H1 (cell line): Measurements from ENCODE around the gene LIPG. TPM values are rescaled to one million over a fixed set of nuclear protein-coding genes. Genes with fewer than 3 reads are reported as not detected.

Experiments
- CTCF ChIA-PET: fragments of 300-600 bp; sonication (Branson Sonifier 250); formaldehyde crosslinking; loops from one replicate; lab custom pipeline; 2021; ENCODE audit not compliant: partially characterized antibody; lab: Charles Lee
- POLR2A ChIA-PET: fragments of 300-600 bp; sonication (Branson Sonifier 250); formaldehyde crosslinking; loops from one replicate; lab custom pipeline; 2021; ENCODE audit warnings: inconsistent platforms; ENCODE audit not compliant: partially characterized antibody; lab: Charles Lee
- DNase-seq, 2 experiments: peaks; one replicate each; pipeline versions ENCODE4 v3.0.0 to v3.0.0-alpha.2; 2010 to 2022; ENCODE audit warnings: low spot score in 2 of 2, low read depth in 1 of 2, mixed read lengths in 1 of 2
- FAIRE-seq: peaks from 2 replicates; lab custom pipeline; 2011; peaks lifted over from hg19 to GRCh38; lab: Jason Lieb, UNC
- H2AFZ ChIP-seq: 2 replicates; pipeline ENCODE4 v1.8.1; 2012; ENCODE audit warnings: low read length, inconsistent platforms
- H2AK5ac ChIP-seq: 2 replicates; pipeline ENCODE4 v1.6.1; 2013; ENCODE audit warnings: low read depth, low read length
- H2BK120ac ChIP-seq: replicated peaks from 2 replicates; pipeline ENCODE3; 2013; ENCODE audit warnings: low read depth, low read length, inconsistent platforms
- H2BK12ac ChIP-seq: 2 replicates; pipeline ENCODE4 v1.6.1; 2013; ENCODE audit warnings: low read depth, low read length
- H2BK15ac ChIP-seq: 2 replicates; pipeline ENCODE4 v1.6.1; 2013; ENCODE audit warnings: low read length
- H2BK20ac ChIP-seq: 2 replicates; pipeline ENCODE4 v1.6.1; 2013; ENCODE audit warnings: low read length
- H2BK5ac ChIP-seq: 2 replicates; pipeline ENCODE4 v1.6.1; 2013; ENCODE audit warnings: low read depth, low read length
- H3K14ac ChIP-seq: 2 replicates; pipeline ENCODE4 v1.6.1; 2013; ENCODE audit warnings: inconsistent platforms; ENCODE audit not compliant: insufficient read length
- H3K18ac ChIP-seq: 2 replicates; pipeline ENCODE4 v1.6.1; 2013; ENCODE audit warnings: low read length; ENCODE audit errors: extremely low read depth
- H3K23ac ChIP-seq: 2 replicates; pipeline ENCODE4 v1.6.1; 2013; ENCODE audit warnings: inconsistent platforms; ENCODE audit not compliant: insufficient read length
- H3K23me2 ChIP-seq: 2 replicates; pipeline ENCODE4 v1.6.1; 2013; ENCODE audit warnings: low read depth, low read length
- H3K27ac ChIP-seq: 2 replicates; pipeline ENCODE4 v1.6.1; 2011; ENCODE audit warnings: low read depth, low read length, inconsistent platforms
- H3K27me3 ChIP-seq, 4 experiments: replicated peaks in 1 of 4; 1 replicate in 1 of 4; 2 replicates in 3 of 4; pipeline versions ENCODE4 v1.6.1 to v1.8.1; 2011 to 2013; ENCODE audit warnings: low read length in 3 of 4, mild to moderate bottlenecking in 3 of 4, inconsistent platforms in 2 of 4, mixed read lengths in 2 of 4, moderate library complexity in 1 of 4; ENCODE audit not compliant: control insufficient read depth in 3 of 4, insufficient read depth in 3 of 4; ENCODE audit errors: extremely low read depth in 1 of 4
- H3K36me3 ChIP-seq, 4 experiments: 2 replicates each; pipeline versions ENCODE4 v1.6.1 to v1.8.1; 2011 to 2013; ENCODE audit warnings: mild to moderate bottlenecking in 4 of 4, low read length in 3 of 4, moderate library complexity in 2 of 4, control low read depth in 1 of 4, inconsistent platforms in 1 of 4; ENCODE audit not compliant: insufficient read depth in 4 of 4, control insufficient read depth in 2 of 4
- H3K4ac ChIP-seq: replicated peaks from 2 replicates; pipeline ENCODE3; 2013; ENCODE audit warnings: low read length, low read depth, mixed read lengths, inconsistent platforms; ENCODE audit not compliant: insufficient read length
- H3K4me1 ChIP-seq, 4 experiments: replicated peaks in 1 of 4; 1 replicate in 1 of 4; 2 replicates in 3 of 4; pipeline versions ENCODE4 v1.6.1 to v1.8.1; 2011 to 2013; ENCODE audit warnings: low read length in 3 of 4, inconsistent platforms in 2 of 4, mixed read lengths in 1 of 4; ENCODE audit not compliant: insufficient read depth in 4 of 4, control insufficient read depth in 3 of 4
- H3K4me2 ChIP-seq, 2 experiments: 2 replicates each; pipeline versions ENCODE4 v1.6.1 to v1.8.1; 2011 to 2013; ENCODE audit warnings: low read depth in 2 of 2, low read length in 2 of 2, control low read depth in 1 of 2, inconsistent platforms in 1 of 2, mild to moderate bottlenecking in 1 of 2; ENCODE audit not compliant: insufficient read depth in 1 of 2
- H3K4me3 ChIP-seq, 4 experiments: fragments of 200-600, 300-600 bp in 1 of 4; sonication (generic), shearing (Covaris generic), sonication (Bioruptor Twin) in 1 of 4; 2 replicates each; pipeline versions ENCODE4 v1.5.1 to v1.8.1; 2011 to 2016; ENCODE audit warnings: low read length in 4 of 4, low read depth in 3 of 4, control low read depth in 2 of 4, inconsistent platforms in 2 of 4, mild to moderate bottlenecking in 2 of 4, mixed read lengths in 1 of 4, moderate library complexity in 1 of 4; ENCODE audit not compliant: insufficient read depth in 2 of 4; ENCODE audit errors: extremely low read depth in 1 of 4
- H3K56ac ChIP-seq: replicated peaks from 2 replicates; pipeline ENCODE3; 2013; ENCODE audit warnings: low read depth, mild to moderate bottlenecking, mixed read lengths, low read length, inconsistent platforms; ENCODE audit not compliant: insufficient read length
- H3K79me1 ChIP-seq: 2 replicates; pipeline ENCODE4 v1.6.1; 2013; ENCODE audit warnings: low read depth, low read length, control low read depth
- H3K79me2 ChIP-seq, 2 experiments: 2 replicates each; pipeline versions ENCODE4 v1.6.1 to v1.8.1; 2012 to 2013; ENCODE audit warnings: low read length in 2 of 2, mild to moderate bottlenecking in 2 of 2, inconsistent platforms in 1 of 2; ENCODE audit not compliant: insufficient read depth in 2 of 2, control insufficient read depth in 1 of 2
- H3K9ac ChIP-seq, 4 experiments: replicated peaks in 1 of 4; 1 replicate in 1 of 4; 2 replicates in 3 of 4; pipeline versions ENCODE4 v1.6.1 to v1.8.1; 2011 to 2013; ENCODE audit warnings: low read depth in 3 of 4, low read length in 3 of 4, control low read depth in 2 of 4, mild to moderate bottlenecking in 2 of 4, moderate library complexity in 2 of 4, inconsistent platforms in 1 of 4; ENCODE audit errors: extremely low read depth in 1 of 4
- H3K9me3 ChIP-seq, 2 experiments: 2 replicates each; pipeline versions ENCODE4 v1.6.1 to v1.8.1; 2012 to 2013; ENCODE audit warnings: mild to moderate bottlenecking in 2 of 2, moderate library complexity in 2 of 2, control low read depth in 1 of 2, inconsistent platforms in 1 of 2, low read depth in 1 of 2, low read length in 1 of 2, mixed read lengths in 1 of 2; ENCODE audit not compliant: insufficient read depth in 2 of 2
- H4K20me1 ChIP-seq, 2 experiments: replicated peaks in 1 of 2; 2 replicates each; pipeline versions ENCODE3 to v1.8.1; 2011 to 2013; ENCODE audit warnings: inconsistent platforms in 2 of 2, low read length in 2 of 2, mild to moderate bottlenecking in 1 of 2; ENCODE audit not compliant: insufficient read depth in 2 of 2, control insufficient read depth in 1 of 2
- H4K5ac ChIP-seq: 2 replicates; pipeline ENCODE4 v1.6.1; 2013; ENCODE audit warnings: low read length, low read depth, mixed read lengths, inconsistent platforms; ENCODE audit not compliant: insufficient read length
- H4K8ac ChIP-seq: 2 replicates; pipeline ENCODE4 v1.8.0; 2013; ENCODE audit warnings: mild to moderate bottlenecking, moderate library complexity, low read length, inconsistent platforms; ENCODE audit not compliant: insufficient read depth; ENCODE audit errors: extremely low read depth
- H4K91ac ChIP-seq: replicated peaks from 2 replicates; pipeline ENCODE3; 2013; ENCODE audit warnings: low read length, mixed read lengths, inconsistent platforms; ENCODE audit not compliant: insufficient read length
- SAP30 ChIP-seq: fragments of 300-600 bp; sonication (generic); IDR thresholded peaks from 2 replicates; pipeline ENCODE4 v1.7.1; 2012; ENCODE audit warnings: low read length, moderate library complexity, mild to moderate bottlenecking, inconsistent platforms; ENCODE audit not compliant: insufficient read depth, insufficient replicate concordance
- SP4 ChIP-seq: IDR thresholded peaks from 2 replicates; pipeline ENCODE4 v1.6.1; 2012; ENCODE audit warnings: low read length, inconsistent platforms
- TAF1 ChIP-seq: IDR thresholded peaks from 2 replicates; pipeline ENCODE4 v1.6.1; 2011; ENCODE audit warnings: mild to moderate bottlenecking, low read depth, low read length
- TCF12 ChIP-seq: IDR thresholded peaks from 2 replicates; pipeline ENCODE4 v1.6.1; 2011; ENCODE audit warnings: low read depth, mild to moderate bottlenecking, low read length
- ZNF274 ChIP-seq: IDR thresholded peaks from 2 replicates; pipeline ENCODE4 v1.7.0; 2012; ENCODE audit warnings: low read length, borderline replicate concordance; ENCODE audit errors: extremely low read depth
- WGBS, 2 experiments: shearing (Covaris generic) in 1 of 2; methylation state at CpG; one replicate each; pipeline versions ENCODE4 v1.1.6 to v1.1.7; 2013 to 2015; ENCODE audit warnings: low lambda C conversion rate in 2 of 2, mixed read lengths in 2 of 2, inconsistent platforms in 1 of 2, low coverage in 1 of 2, missing lambda C conversion rate in 1 of 2; ENCODE audit not compliant: insufficient replicate concordance in 2 of 2, insufficient coverage in 1 of 2, insufficient read length in 1 of 2; ENCODE audit errors: extremely low coverage in 1 of 2, missing lambda C conversion rate in 1 of 2; 5-methylcytosine and 5-hydroxymethylcytosine counted together
- polyA plus RNA-seq, 7 experiments: library from polyadenylated mRNA; depleted of rRNA in 3 of 7; stranded (reverse) in 5 of 7; unstranded in 2 of 7; fragments of >200 nt in 5 of 7; fragments of 200-250 nt in 2 of 7; gene quantifications; 1 replicate in 5 of 7; 2 replicates in 1 of 7; 4 replicates in 1 of 7; pipeline versions ENCODE4 v1.2.1 to v1.2.3, GENCODE V29; 2011 to 2013; ENCODE audit warnings: missing spikeins in 2 of 7, mixed read lengths in 2 of 7
- total RNA-seq: library from RNA; stranded (reverse); fragmentation: NEBNext Ultra II Directional; extraction: Animal tissue kit (Norgen Biotek cat#: 25700); gene quantifications from 2 replicates; pipeline ENCODE4 v1.2.1, GENCODE V29; 2021

The LIPG gene
- total and polyA plus RNA-seq, 2 of the 8 experiments (the other 6 are each of a cell fraction or from before 2014, with no cell fraction given) = 9.2 to 9.8 TPM

GRCh38 chr18:49573835-49574234, 12.0 kb downstream of the LIPG start:
- H3K9me3 ChIP-seq = no peaks in the 10 kb centered on the region
- no peaks in the 10 kb centered on the region for H3K23me2 ChIP-seq
- no peak overlapping the region for H2BK5ac ChIP-seq
- ChIA-PET CTCF (interaction anchor here (0.9 to 1.7 kb wide), 3 partner anchors 14 to 285 kb away, joined by 3 to 6 read pairs (median 4); no protein-coding TSS in a partner anchor), POLR2A (no interaction called here)
- no peaks in the 10 kb centered on the region for H3K79me1 ChIP-seq
- DNase-seq (no peak), FAIRE-seq (no peak)
- no peak overlapping the region for H4K5ac ChIP-seq
- no peaks in the 10 kb centered on the region for H3K79me2 ChIP-seq
- no peaks in the 10 kb centered on the region for H3K4me1 ChIP-seq
- H2AFZ ChIP-seq = no peak overlapping the region
- no peak overlapping the region for H3K27ac ChIP-seq
- no peaks in the 10 kb centered on the region for H3K27me3 ChIP-seq
- H4K20me1 ChIP-seq = no peaks in the 10 kb centered on the region
- no peak overlapping the region for H2BK20ac ChIP-seq
- H2BK120ac ChIP-seq = no peak overlapping the region
- H3K18ac ChIP-seq = no peak overlapping the region
- no peak overlapping the region for H4K91ac ChIP-seq
- H4K8ac ChIP-seq = no peak overlapping the region
- H2AK5ac ChIP-seq = no peak overlapping the region
- WGBS, 2 experiments = 85% methylated on average over 2 of the region's 2 CpGs; no CpG with 5 or more reads in 1 of the 2 experiments
- no peak overlapping the region for H3K23ac ChIP-seq
- H3K14ac ChIP-seq = no peak overlapping the region
- H2BK12ac ChIP-seq = no peak overlapping the region
- peaks cover 2 to 18% (median 14%) of the 10 kb centered on the region in 4 experiments; a peak in 6 of 8 replicates for H3K36me3 ChIP-seq
- H3K4ac ChIP-seq = no peak overlapping the region
- H2BK15ac ChIP-seq = no peak overlapping the region
- H3K56ac ChIP-seq = no peak overlapping the region
- H3K4me3 ChIP-seq = no peak overlapping the region
- H3K4me2 ChIP-seq = no peak overlapping the region
- TF ChIP-seq TAF1 (no peak), ZNF274 (no peak), SP4 (no peak), TCF12 (no peak), SAP30 (no peak)
- no peak overlapping the region for H3K9ac ChIP-seq
